Upper lobe of left lung (tissue), 6 donors: ENCODE data around the gene SH2D6. TPM values are rescaled to one million over a fixed set of nuclear protein-coding genes. Genes with fewer than 3 reads are reported as not detected.
"Not testable (repeated sequence)": the region's sequence is repeated elsewhere in the genome, so short reads cannot be mapped to it uniquely, and the experiment has no call there.

ENCODE experiments used
- ATAC-seq, 2 donors: fragments of 200-7000 bp; cut with Tn5 transposase; one replicate each; pipeline ENCODE4 v1.9.1; 2022; ENCODE audit warnings: mild to moderate bottlenecking in 2 of 2, moderate library complexity in 2 of 2; ENCODE audit not compliant: low FRiP score in 2 of 2
- DNase-seq, 2 donors: peaks; one replicate each; pipeline ENCODE4 v3.0.0-alpha.2; 2019 to 2020
- H3K27ac ChIP-seq, 4 donors: fragments of 200-600 bp; sonication (generic); one replicate each; pipeline ENCODE4 v1.5.1; 2016 to 2019
- H3K27me3 ChIP-seq, 4 donors: fragments of 200-600 bp; sonication (generic); one replicate each; pipeline ENCODE4 v1.5.1; 2017 to 2019
- H3K36me3 ChIP-seq, 4 donors: fragments of 200-600 bp; sonication (generic); one replicate each; pipeline ENCODE4 v1.5.1; 2016 to 2019
- H3K4me1 ChIP-seq, 4 donors: fragments of 200-600 bp; sonication (generic); one replicate each; pipeline ENCODE4 v1.5.1; 2018 to 2019
- H3K4me3 ChIP-seq, 4 donors: fragments of 200-600 bp; sonication (generic); one replicate each; pipeline ENCODE4 v1.5.1; 2017 to 2019; ENCODE audit warnings: mild to moderate bottlenecking in 2 of 4, moderate library complexity in 1 of 4
- H3K9me3 ChIP-seq, 4 donors: fragments of 200-600 bp; sonication (generic); one replicate each; pipeline ENCODE4 v1.5.1; 2018 to 2019
- CTCF ChIP-seq, 6 experiments: fragments of 450-650 bp in 4 of 6; fragments of 200-600 bp in 2 of 6; sonication (generic) in 2 of 6; IDR thresholded peaks; one replicate each; pipeline ENCODE4 v1.5.1; 2016 to 2019; ENCODE audit warnings: antibody characterized with exemption in 6 of 6
- EP300 ChIP-seq, 4 donors: sonication (generic); formaldehyde crosslinking; IDR thresholded peaks; one replicate each; pipeline ENCODE4 v1.5.1; 2017; ENCODE audit warnings: antibody characterized with exemption in 4 of 4, control low read depth in 2 of 4
- POLR2A ChIP-seq, 4 donors: fragments of 450-650 bp; IDR thresholded peaks; one replicate each; pipeline ENCODE4 v1.5.1; 2016 to 2017; ENCODE audit warnings: antibody characterized with exemption in 4 of 4, mild to moderate bottlenecking in 2 of 4
- POLR2AphosphoS5 ChIP-seq, 2 donors: sonication (generic); formaldehyde crosslinking; IDR thresholded peaks; one replicate each; pipeline ENCODE4 v1.5.1; 2017; ENCODE audit warnings: antibody characterized with exemption in 2 of 2
- WGBS, 2 donors: methylation state at CpG; one replicate each; pipeline ENCODE4 v1.1.5; 2017 to 2018; 5-methylcytosine and 5-hydroxymethylcytosine counted together
- total RNA-seq, 6 donors: library from RNA; depleted of rRNA in 4 of 6; stranded (reverse); fragments of >200 nt in 4 of 6; gene quantifications; one replicate each; pipeline versions ENCODE4 v1.1.0 to v1.2.1, GENCODE V29; 2016 to 2021
- donor health status: DM: no; HTN: no; CAD: no; lungs with moderate emphysema.
- donor health status: DM: no; HTN: yes; CAD: no; lungs with severe emphysema.

SH2D6 gene
- total RNA-seq, 6 donors from 2014 or later = 0.51 TPM; not detected in 5

DNA sequence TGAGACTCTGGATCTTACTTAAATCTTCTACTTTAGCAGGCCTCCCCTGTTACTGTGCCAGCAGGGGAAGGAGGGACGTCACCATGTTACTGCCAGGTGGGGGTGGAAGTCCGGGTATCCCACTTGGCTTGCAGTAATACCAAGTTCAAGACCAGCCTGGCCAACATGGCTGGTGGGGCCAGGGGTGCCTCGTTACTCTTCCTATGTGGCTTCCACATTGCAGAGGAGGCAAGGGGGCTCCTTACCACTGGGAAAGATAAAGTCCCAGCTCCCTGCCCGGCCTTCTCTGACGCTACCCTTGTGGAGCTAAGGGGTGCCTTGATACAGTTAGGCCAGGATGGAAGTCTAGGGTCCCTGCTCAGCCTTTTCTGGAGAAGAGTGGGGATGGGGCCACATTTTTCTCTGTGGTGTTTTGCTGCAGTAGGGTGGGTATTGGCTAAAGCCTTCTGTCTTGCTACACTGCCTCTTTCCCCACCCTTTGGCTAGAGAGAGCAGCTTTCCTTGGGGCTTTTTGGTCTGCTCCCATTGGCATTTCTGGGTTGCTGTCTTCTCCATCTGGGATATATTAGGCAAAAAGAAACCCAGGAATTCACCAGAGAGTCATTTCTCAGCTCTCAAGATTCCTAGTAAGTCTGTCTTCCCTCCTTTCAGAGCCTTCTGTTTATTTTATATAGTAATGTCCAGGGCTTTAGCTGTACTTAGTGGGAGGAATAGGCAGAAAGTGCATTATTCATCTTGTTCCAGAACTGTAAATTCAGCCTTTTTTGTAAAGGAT lies 42.0 kb upstream of the SH2D6 start:
- no peak for DNase-seq
- Histone ChIP-seq H3K27me3 (no peaks in the 10 kb centered on the region), H3K27ac (no peak overlapping the region), H3K36me3 (peaks cover 10 to 70% (median 30%) of the 10 kb centered on the region in 4 donors), H3K4me1 (no peaks in the 10 kb centered on the region), H3K9me3 (peaks cover 0 to 2% (median 0%) of the 10 kb centered on the region in 4 donors), H3K4me3 (no peak overlapping the region)
- TF ChIP-seq EP300 (IDR thresholded peaks at IDR 0.05) (no peak), CTCF (IDR thresholded peaks at IDR 0.05) (no peak), POLR2A (IDR thresholded peaks at IDR 0.05) (no peak), POLR2AphosphoS5 (IDR thresholded peaks at IDR 0.05) (no peak)
- ATAC-seq = peak in 1 of 2 donors; percentile 11
- 92 to 95% methylated on average over 4 to 5 of the region's 5 CpGs for WGBS, 2 donors

DNA sequence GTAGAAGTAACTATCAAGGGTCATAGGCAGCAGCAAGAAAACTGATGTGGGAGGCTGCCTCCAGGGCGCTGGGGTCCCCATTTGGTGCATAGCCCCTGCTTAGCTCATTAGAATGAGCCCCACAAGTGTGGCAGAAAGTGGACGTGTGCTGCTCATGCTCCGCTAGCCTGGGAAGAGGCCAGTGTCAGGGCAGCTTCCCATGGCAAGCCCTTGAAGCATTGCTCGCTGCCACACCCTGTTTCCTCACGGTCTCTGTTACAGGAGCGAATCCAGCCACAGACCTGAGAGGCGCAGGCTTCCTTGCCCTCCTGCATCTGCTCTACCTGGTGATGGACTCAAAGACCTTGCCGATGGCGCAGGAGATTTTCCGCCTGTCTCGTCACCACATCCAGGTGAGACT lies 41.4 kb upstream of the SH2D6 start:
- Histone ChIP-seq H3K27ac (no peak overlapping the region), H3K9me3 (peaks cover 0 to 2% (median 0%) of the 10 kb centered on the region in 4 donors), H3K4me3 (no peak overlapping the region), H3K4me1 (no peaks in the 10 kb centered on the region), H3K36me3 (peaks cover 10 to 66% (median 30%) of the 10 kb centered on the region in 4 donors), H3K27me3 (no peaks in the 10 kb centered on the region)
- no peak for TF ChIP-seq POLR2AphosphoS5 (IDR thresholded peaks at IDR 0.05)
- TF ChIP-seq POLR2A (IDR thresholded peaks at IDR 0.05) = no peak
- no peak for TF ChIP-seq CTCF (IDR thresholded peaks at IDR 0.05)
- TF ChIP-seq EP300 (IDR thresholded peaks at IDR 0.05) = no peak
- WGBS, 2 donors = 93 to 94% methylated on average over 6 to 11 of the region's 11 CpGs
- no peak for DNase-seq
- ATAC-seq = no peak

DNA sequence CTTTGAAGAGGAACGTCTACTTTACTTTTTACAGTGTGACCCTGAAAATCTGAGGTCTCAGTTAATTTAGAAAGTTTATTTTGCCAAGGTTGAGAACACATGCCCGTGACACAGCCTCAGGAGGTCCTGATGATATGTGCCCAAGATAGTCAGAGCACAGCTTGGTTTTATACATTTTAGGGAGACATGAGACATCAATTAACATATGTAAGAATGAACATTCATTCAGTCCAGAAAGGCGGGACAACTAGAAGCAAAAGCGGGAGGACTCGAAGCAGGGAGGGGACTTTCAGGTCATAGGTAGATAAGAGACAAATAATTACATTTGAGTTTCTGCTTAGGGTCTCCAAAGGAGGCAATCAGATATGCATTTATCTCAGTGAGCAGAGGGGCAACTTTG lies 40.3 kb upstream of the SH2D6 start:
- TF ChIP-seq POLR2AphosphoS5 (IDR thresholded peaks at IDR 0.05) (no peak), CTCF (IDR thresholded peaks at IDR 0.05) (no peak), POLR2A (IDR thresholded peaks at IDR 0.05) (no peak), EP300 (IDR thresholded peaks at IDR 0.05) (no peak)
- 90 to 91% methylated on average over 5 of the region's 5 CpGs for WGBS, 2 donors
- H3K4me1 ChIP-seq = no peaks in the 10 kb centered on the region
- no peak overlapping the region for H3K4me3 ChIP-seq
- H3K27ac ChIP-seq = no peak overlapping the region
- no peak for DNase-seq
- peaks cover 10 to 60% (median 30%) of the 10 kb centered on the region in 4 donors for H3K36me3 ChIP-seq
- no peak for ATAC-seq
- no peaks in the 10 kb centered on the region for H3K27me3 ChIP-seq
- H3K9me3 ChIP-seq = peaks cover 0 to 2% (median 0%) of the 10 kb centered on the region in 4 donors

GRCh38 chr2:85380048-85380447 lies 38.5 kb upstream of the SH2D6 start:
- ATAC-seq (no peak), DNase-seq (no peak)
- Histone ChIP-seq H3K4me3 (no peak overlapping the region), H3K27ac (no peak overlapping the region), H3K27me3 (no peaks in the 10 kb centered on the region), H3K36me3 (peaks cover 13 to 76% (median 32%) of the 10 kb centered on the region in 4 donors), H3K4me1 (no peaks in the 10 kb centered on the region), H3K9me3 (peaks cover 0 to 2% (median 0%) of the 10 kb centered on the region in 4 donors)
- TF ChIP-seq EP300 (IDR thresholded peaks at IDR 0.05) = no peak
- TF ChIP-seq POLR2A (IDR thresholded peaks at IDR 0.05) = no peak
- no peak for TF ChIP-seq POLR2AphosphoS5 (IDR thresholded peaks at IDR 0.05)
- no peak for TF ChIP-seq CTCF (IDR thresholded peaks at IDR 0.05)
- 84 to 88% methylated on average over 1 of the region's 1 CpG for WGBS, 2 donors

GRCh38 chr2:85383151-85383550 lies 35.4 kb upstream of the SH2D6 start:
- 87 to 91% methylated on average over 5 of the region's 5 CpGs for WGBS, 2 donors
- peaks cover 7 to 74% (median 35%) of the 10 kb centered on the region in 4 donors for H3K36me3 ChIP-seq

More at GRCh38 chr2:85383151-85383550, 35.4 kb upstream of the SH2D6 start:
- not testable (repeated sequence) for H3K27ac ChIP-seq, ATAC-seq, H3K4me3 ChIP-seq, H3K9me3 ChIP-seq, H3K27me3 ChIP-seq, DNase-seq, H3K4me1 ChIP-seq
